ENCODE data around the gene RAB14.
"Not testable (repeated sequence)": the region's sequence is repeated elsewhere in the genome, so short reads cannot be mapped to it uniquely, and the experiment has no call there.

The RAB14 gene

GRCh38 chr9:121189006-121189405, 12.7 kb downstream of the RAB14 start:
- DNase-seq: no peak

- no peak for DNase-seq
These were observed 13.9 kb downstream of the RAB14 start for GRCh38 chr9:121187636-121188305.

- no peak for DNase-seq
These were observed 15.8 kb downstream of the RAB14 start for GRCh38 chr9:121185774-121186403.

GRCh38 chr9:121185178-121185745, 16.4 kb downstream of the RAB14 start:
- no peak for DNase-seq

- no peak for DNase-seq
These were observed 17.2 kb downstream of the RAB14 start for GRCh38 chr9:121184463-121184862.

GRCh38 chr9:121183666-121184423, 17.8 kb downstream of the RAB14 start:
- DNase-seq: no peak

- no peak for DNase-seq
These were observed 18.7 kb downstream of the RAB14 start for GRCh38 chr9:121182989-121183388.

- DNase-seq: no peak
These were observed 19.4 kb downstream of the RAB14 start for GRCh38 chr9:121182101-121182836.

- DNase-seq: no peak
These were observed 21.6 kb downstream of the RAB14 start for GRCh38 chr9:121179930-121180681.

GRCh38 chr9:121179373-121179721, 22.3 kb downstream of the RAB14 start:
- not testable (repeated sequence) for DNase-seq

- no peak for DNase-seq
These were observed 22.8 kb downstream of the RAB14 start for GRCh38 chr9:121178676-121179372.

- DNase-seq: no peak
These were observed 28.2 kb downstream of the RAB14 start for GRCh38 chr9:121173501-121173900.

- DNase-seq: no peak
These were observed 28.8 kb downstream of the RAB14 start for GRCh38 chr9:121172726-121173487.

GRCh38 chr9:121171236-121171635, 30.4 kb downstream of the RAB14 start:
- no peak for DNase-seq

GRCh38 chr9:121169094-121169601, 32.5 kb downstream of the RAB14 start:
- no peak for DNase-seq

- no peak for DNase-seq
These were observed 33.6 kb downstream of the RAB14 start for GRCh38 chr9:121168052-121168451.

- no peak for DNase-seq
These were observed 41.6 kb downstream of the RAB14 start for GRCh38 chr9:121160025-121160424.

- DNase-seq: no peak
These were observed 43.7 kb downstream of the RAB14 start for GRCh38 chr9:121157939-121158338.

- no peak for DNase-seq
These were observed 45.4 kb downstream of the RAB14 start for GRCh38 chr9:121156263-121156731.

- no peak for DNase-seq
These were observed 46.9 kb downstream of the RAB14 start for GRCh38 chr9:121154782-121155181.

GRCh38 chr9:121153642-121154041, 48.0 kb downstream of the RAB14 start:
- DNase-seq: no peak
